Measurements from ENCODE around the gene FSTL5.

Gene FSTL5

GRCh38 chr4:161350946-161351345, 812.9 kb downstream of the FSTL5 start:
- TF ChIP-seq CTCF (IDR thresholded peaks at IDR 0.05; ENCODE audit: low read length) (no peak), EZH2 (optimal IDR thresholded peaks at IDR 0.05; ENCODE audit: low read depth, low read length) (no peak), EZH2phosphoT487 (IDR thresholded peaks at IDR 0.05; ENCODE audit: low read length) (no peak)
- Histone ChIP-seq H3K36me3 (replicated peaks; ENCODE audit: insufficient read depth, low read length) (no peaks in the 10 kb centered on the region), H2AFZ (ENCODE audit: low read length) (no peak overlapping the region), H3K4me2 (ENCODE audit: low read depth, low read length) (no peak overlapping the region), H3K27me3 (replicated peaks; ENCODE audit: insufficient read depth, low read length) (no peaks in the 10 kb centered on the region), H3K27ac (ENCODE audit: low read length) (no peak overlapping the region), H3K9me3 (replicated peaks; ENCODE audit: insufficient read depth, low read length) (no peaks in the 10 kb centered on the region), H3K9ac (ENCODE audit: low read length) (no peak overlapping the region), H3K4me3 (ENCODE audit: low read length) (no peak overlapping the region), H3F3A (ENCODE audit: insufficient read depth, low read length) (no peaks in the 10 kb centered on the region), H4K20me1 (ENCODE audit: insufficient read depth, low read length) (no peaks in the 10 kb centered on the region), H3K9me2 (replicated peaks; ENCODE audit: insufficient read depth, low read length) (no peaks in the 10 kb centered on the region), H3K4me1 (ENCODE audit: low read length) (no peaks in the 10 kb centered on the region), H3K79me2 (ENCODE audit: low read length) (no peaks in the 10 kb centered on the region)
- DNase-seq: no peak

GRCh38 chr4:161345741-161346140, 818.1 kb downstream of the FSTL5 start:
- no peak for TF ChIP-seq CTCF (IDR thresholded peaks at IDR 0.05; ENCODE audit: low read length)
- TF ChIP-seq EZH2 (optimal IDR thresholded peaks at IDR 0.05; ENCODE audit: low read depth, low read length): no peak
- no peak for TF ChIP-seq EZH2phosphoT487 (IDR thresholded peaks at IDR 0.05; ENCODE audit: low read length)
- DNase-seq: no peak
- no peak overlapping the region for H3K27ac ChIP-seq (ENCODE audit: low read length)
- H4K20me1 ChIP-seq (ENCODE audit: insufficient read depth, low read length): no peaks in the 10 kb centered on the region
- H3K27me3 ChIP-seq (replicated peaks; ENCODE audit: insufficient read depth, low read length): no peaks in the 10 kb centered on the region
- H2AFZ ChIP-seq (ENCODE audit: low read length): 0 out of 2 replicates have a peak overlapping the region, but pooled peaks have one; percentile 22
- no peak overlapping the region for H3K4me2 ChIP-seq (ENCODE audit: low read depth, low read length)
- H3F3A ChIP-seq (ENCODE audit: insufficient read depth, low read length): no peaks in the 10 kb centered on the region
- H3K4me3 ChIP-seq (ENCODE audit: low read length): no peak overlapping the region
- no peaks in the 10 kb centered on the region for H3K36me3 ChIP-seq (replicated peaks; ENCODE audit: insufficient read depth, low read length)
- no peaks in the 10 kb centered on the region for H3K4me1 ChIP-seq (ENCODE audit: low read length)
- H3K9me2 ChIP-seq (replicated peaks; ENCODE audit: insufficient read depth, low read length): no peaks in the 10 kb centered on the region
- no peaks in the 10 kb centered on the region for H3K79me2 ChIP-seq (ENCODE audit: low read length)
- no peaks in the 10 kb centered on the region for H3K9me3 ChIP-seq (replicated peaks; ENCODE audit: insufficient read depth, low read length)
- no peak overlapping the region for H3K9ac ChIP-seq (ENCODE audit: low read length)

GRCh38 chr4:161343569-161343950, 820.2 kb downstream of the FSTL5 start:
- Histone ChIP-seq H3K9ac (ENCODE audit: low read length) (no peak overlapping the region), H3K4me2 (ENCODE audit: low read depth, low read length) (no peak overlapping the region), H2AFZ (ENCODE audit: low read length) (no peak overlapping the region), H3K27ac (ENCODE audit: low read length) (no peak overlapping the region), H3K4me1 (ENCODE audit: low read length) (no peaks in the 10 kb centered on the region), H4K20me1 (ENCODE audit: insufficient read depth, low read length) (no peaks in the 10 kb centered on the region), H3K79me2 (ENCODE audit: low read length) (no peaks in the 10 kb centered on the region), H3K4me3 (ENCODE audit: low read length) (no peak overlapping the region), H3K36me3 (replicated peaks; ENCODE audit: insufficient read depth, low read length) (no peaks in the 10 kb centered on the region), H3F3A (ENCODE audit: insufficient read depth, low read length) (no peaks in the 10 kb centered on the region), H3K27me3 (replicated peaks; ENCODE audit: insufficient read depth, low read length) (no peaks in the 10 kb centered on the region), H3K9me2 (replicated peaks; ENCODE audit: insufficient read depth, low read length) (no peaks in the 10 kb centered on the region), H3K9me3 (replicated peaks; ENCODE audit: insufficient read depth, low read length) (no peaks in the 10 kb centered on the region)
- no peak for DNase-seq
- TF ChIP-seq CTCF (IDR thresholded peaks at IDR 0.05; ENCODE audit: low read length): no peak
